OCI-LY1 (cell line): Measurements from ENCODE around the gene SLCO2A1.

ENCODE experiments used
- H2AFZ ChIP-seq: fragments of 200-600 bp; sonication (generic), shearing (Covaris generic); 2 replicates; pipeline ENCODE4 v1.6.0; 2014; ENCODE audit warnings: antibody characterized with exemption, mild to moderate bottlenecking, low read length
- H3F3A ChIP-seq: fragments of 200-600 bp; sonication (generic), shearing (Covaris generic); 2 replicates; pipeline ENCODE4 v1.6.0; 2014; ENCODE audit warnings: mild to moderate bottlenecking, antibody characterized with exemption, low read length, moderate library complexity; ENCODE audit not compliant: insufficient read depth
- H3K27ac ChIP-seq: fragments of 200-600 bp; sonication (generic); 2 replicates; pipeline ENCODE4 v1.5.1; 2014; ENCODE audit warnings: low read length, mixed run types, mild to moderate bottlenecking, low read depth; ENCODE audit not compliant: poor library complexity, severe bottlenecking
- H3K27me3 ChIP-seq: fragments of 200-600 bp; sonication (generic); 2 replicates; pipeline ENCODE4 v1.6.0; 2014; ENCODE audit warnings: antibody characterized with exemption, mild to moderate bottlenecking, low read length, moderate library complexity; ENCODE audit not compliant: insufficient read depth
- H3K36me3 ChIP-seq: fragments of 200-600 bp; sonication (generic); 2 replicates; pipeline ENCODE4 v1.6.1; 2014; ENCODE audit warnings: mild to moderate bottlenecking, antibody characterized with exemption, low read length, moderate library complexity, mixed read lengths; ENCODE audit not compliant: insufficient read depth
- H3K4me1 ChIP-seq: fragments of 200-600 bp; sonication (generic); 2 replicates; pipeline ENCODE4 v1.5.1; 2014; ENCODE audit warnings: mild to moderate bottlenecking, low read length, moderate library complexity; ENCODE audit not compliant: insufficient read depth, severe bottlenecking
- H3K4me2 ChIP-seq: fragments of 200-600 bp; sonication (generic), shearing (Covaris generic); 2 replicates; pipeline ENCODE4 v1.6.1; 2014; ENCODE audit warnings: low read length
- H3K4me3 ChIP-seq: fragments of 200-600 bp; sonication (generic); 2 replicates; pipeline ENCODE4 v1.5.1; 2014; ENCODE audit warnings: low read length, low read depth, mild to moderate bottlenecking, mixed read lengths; ENCODE audit not compliant: poor library complexity, severe bottlenecking
- H3K79me2 ChIP-seq: fragments of 200-600 bp; shearing (Covaris generic); 2 replicates; pipeline ENCODE4 v1.6.1; 2016; ENCODE audit warnings: mixed run types, low read length, mixed read lengths; ENCODE audit not compliant: insufficient read depth
- H3K9ac ChIP-seq: fragments of 200-600 bp; sonication (generic), shearing (Covaris generic); 2 replicates; pipeline ENCODE4 v1.6.1; 2014; ENCODE audit warnings: mild to moderate bottlenecking, low read length, mixed read lengths
- H3K9me2 ChIP-seq: fragments of 200-600 bp; sonication (generic), shearing (Covaris generic); 2 replicates; pipeline ENCODE4 v1.6.1; 2014; ENCODE audit warnings: low read depth, mild to moderate bottlenecking, low read length, mixed read lengths
- H3K9me3 ChIP-seq: fragments of 200-600 bp; shearing (Covaris generic); 2 replicates; pipeline ENCODE4 v1.6.1; 2014; ENCODE audit warnings: low read length, mixed read lengths
- H4K20me1 ChIP-seq: fragments of 200-600 bp; sonication (generic), shearing (Covaris generic); 2 replicates; pipeline ENCODE4 v1.6.0; 2016; ENCODE audit warnings: mild to moderate bottlenecking, low read length; ENCODE audit not compliant: insufficient read depth
- EZH2 ChIP-seq: fragments of 200-600 bp; sonication (generic), shearing (Covaris generic); IDR thresholded peaks from 2 replicates; pipeline ENCODE4 v1.8.0; 2017; ENCODE audit warnings: borderline replicate concordance, mixed run types, mild to moderate bottlenecking, antibody characterized with exemption, low read length, moderate library complexity, mixed read lengths
- TF ChIP-seq, protein P1 (sequence below): fragments of 200-600 bp; sonication (generic), shearing (Covaris generic); IDR thresholded peaks from 2 replicates; pipeline ENCODE4 v1.5.1; 2017; ENCODE audit warnings: mild to moderate bottlenecking, antibody characterized with exemption, low read length, moderate library complexity, mixed read lengths

The SLCO2A1 gene

DNA sequence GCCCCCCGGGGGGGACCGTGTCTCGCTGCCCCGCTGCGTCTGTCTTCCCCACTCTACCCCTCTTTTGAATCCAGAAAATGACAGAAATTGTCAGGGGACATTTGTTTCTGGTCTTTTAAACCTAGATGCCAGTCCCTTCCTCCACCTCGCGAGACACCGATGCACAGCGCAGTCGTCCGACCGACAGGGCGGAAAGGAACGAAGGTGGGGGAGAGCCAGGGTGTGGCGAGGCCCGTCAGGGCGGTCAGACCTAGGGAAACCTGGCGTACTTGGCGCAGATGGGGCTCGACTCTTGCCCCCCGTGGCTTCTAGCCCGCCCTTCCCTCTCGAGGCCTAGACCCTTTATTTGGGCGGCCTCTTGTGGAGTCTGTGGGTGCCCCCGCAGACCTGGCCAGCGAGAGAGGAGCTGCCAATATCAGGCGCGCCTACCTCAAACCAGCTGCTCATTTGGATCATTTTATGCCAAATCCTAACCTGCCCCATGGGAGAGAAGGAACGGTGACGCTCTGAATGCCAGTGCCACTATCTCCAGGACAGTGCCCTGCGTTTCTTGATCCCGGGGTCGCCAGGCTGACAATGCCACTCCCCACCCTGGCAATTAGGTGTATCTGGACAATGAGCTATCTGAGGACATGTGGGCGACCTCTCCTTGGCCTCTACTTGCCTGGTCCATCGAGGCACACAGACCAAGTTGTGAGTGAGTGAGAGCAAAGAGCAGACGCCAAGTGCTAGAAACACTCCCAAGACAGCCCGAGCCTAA is 133.5 kb downstream of the SLCO2A1 start:
- H3F3A ChIP-seq = no peaks in the 10 kb centered on the region
- no peaks in the 10 kb centered on the region for H3K79me2 ChIP-seq
- H3K4me1 ChIP-seq = no peaks in the 10 kb centered on the region
- no peaks in the 10 kb centered on the region for H3K9me2 ChIP-seq
- H3K27me3 ChIP-seq = peaks cover 7% of the 10 kb centered on the region; the same call in 1 of the 2 replicates
- no peak overlapping the region for H3K27ac ChIP-seq
- H3K9ac ChIP-seq = no peak overlapping the region
- no peak overlapping the region for H2AFZ ChIP-seq
- no peaks in the 10 kb centered on the region for H4K20me1 ChIP-seq
- no peak for TF ChIP-seq EZH2
- TF ChIP-seq, protein P1, sequence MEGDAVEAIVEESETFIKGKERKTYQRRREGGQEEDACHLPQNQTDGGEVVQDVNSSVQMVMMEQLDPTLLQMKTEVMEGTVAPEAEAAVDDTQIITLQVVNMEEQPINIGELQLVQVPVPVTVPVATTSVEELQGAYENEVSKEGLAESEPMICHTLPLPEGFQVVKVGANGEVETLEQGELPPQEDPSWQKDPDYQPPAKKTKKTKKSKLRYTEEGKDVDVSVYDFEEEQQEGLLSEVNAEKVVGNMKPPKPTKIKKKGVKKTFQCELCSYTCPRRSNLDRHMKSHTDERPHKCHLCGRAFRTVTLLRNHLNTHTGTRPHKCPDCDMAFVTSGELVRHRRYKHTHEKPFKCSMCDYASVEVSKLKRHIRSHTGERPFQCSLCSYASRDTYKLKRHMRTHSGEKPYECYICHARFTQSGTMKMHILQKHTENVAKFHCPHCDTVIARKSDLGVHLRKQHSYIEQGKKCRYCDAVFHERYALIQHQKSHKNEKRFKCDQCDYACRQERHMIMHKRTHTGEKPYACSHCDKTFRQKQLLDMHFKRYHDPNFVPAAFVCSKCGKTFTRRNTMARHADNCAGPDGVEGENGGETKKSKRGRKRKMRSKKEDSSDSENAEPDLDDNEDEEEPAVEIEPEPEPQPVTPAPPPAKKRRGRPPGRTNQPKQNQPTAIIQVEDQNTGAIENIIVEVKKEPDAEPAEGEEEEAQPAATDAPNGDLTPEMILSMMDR = no peak
- no peaks in the 10 kb centered on the region for H3K36me3 ChIP-seq
- no peaks in the 10 kb centered on the region for H3K9me3 ChIP-seq
- H3K4me2 ChIP-seq = no peak overlapping the region
- H3K4me3 ChIP-seq = no peak overlapping the region

DNA sequence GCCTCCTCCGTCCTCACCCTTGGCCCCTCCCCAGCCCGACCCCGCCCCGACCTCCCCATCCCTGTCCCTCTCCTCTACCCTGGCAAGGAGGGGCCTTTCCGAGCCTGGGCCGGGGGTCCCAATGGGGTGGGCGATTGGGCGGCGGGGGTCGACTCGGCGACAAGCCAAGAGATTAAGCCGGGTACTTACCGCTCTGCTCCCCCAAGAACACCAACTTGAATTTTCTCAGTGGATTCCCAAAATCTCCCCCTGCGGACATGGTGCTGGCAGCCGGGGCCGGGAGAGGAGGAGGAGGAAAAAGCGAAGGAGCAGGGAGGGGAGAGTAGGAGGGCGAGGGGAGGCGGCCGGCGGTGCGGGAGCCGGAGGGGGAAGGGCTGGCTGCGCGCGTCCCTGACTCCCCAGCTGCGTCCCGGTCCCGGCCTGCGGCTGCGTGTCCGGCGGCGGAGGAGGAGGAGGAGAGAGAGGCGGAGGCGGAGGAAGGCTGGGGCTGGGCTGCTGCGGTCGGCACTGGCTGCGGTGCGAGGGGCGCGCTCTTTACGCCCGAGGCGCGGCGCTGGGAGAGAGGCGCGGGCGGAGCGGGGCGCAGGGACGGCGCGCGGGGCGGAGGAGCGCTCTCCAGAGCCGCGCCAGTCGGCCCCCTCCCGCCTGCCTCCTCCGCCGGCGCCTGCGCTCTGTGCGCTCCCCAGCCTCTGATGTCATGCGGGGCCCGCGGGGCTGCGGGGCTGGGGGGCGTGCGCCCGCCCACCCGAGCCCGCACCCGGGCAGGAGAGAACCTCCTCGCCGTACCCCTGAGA is 134.3 kb downstream of the SLCO2A1 start, which contains the start of gene RAB6B:
TSS of gene RAB6B (minus strand) at position 675 of the 794 bp plus-strand sequence. CDS start at position 259, 416 bp downstream.
- H2AFZ ChIP-seq = no peak within 1 kb of the TSS
- peaks cover 7% of the 10 kb centered on the region; the same call in 1 of the 2 replicates for H3K27me3 ChIP-seq

More for the DNA sequence above, 134.3 kb downstream of the SLCO2A1 start, which contains the start of gene RAB6B:
- H3K36me3 ChIP-seq = no peaks in the 10 kb centered on the region
- no peaks in the 10 kb centered on the region for H3K79me2 ChIP-seq
- no peaks in the 10 kb centered on the region for H3K9me3 ChIP-seq
- no peak within 1 kb of the TSS for H3K27ac ChIP-seq
- H4K20me1 ChIP-seq = no peaks in the 10 kb centered on the region
- no peaks in the 10 kb centered on the region for H3K4me1 ChIP-seq
- H3K4me2 ChIP-seq = no peak within 1 kb of the TSS
- H3K9me2 ChIP-seq = no peaks in the 10 kb centered on the region
- TF ChIP-seq, protein P1 = no peak
- no peak for TF ChIP-seq EZH2
- H3K4me3 ChIP-seq = no peak within 1 kb of the TSS
- H3K9ac ChIP-seq = no peak within 1 kb of the TSS
- no peaks in the 10 kb centered on the region for H3F3A ChIP-seq
